Stimulated activated CD4-positive, alpha-beta T cell treated with anti-CD3 and anti-CD28 coated beads, Interleukin-1b, Interleukin-23, amount 100 ng/mL, for 1 hour (primary cell): Measurements from ENCODE around the gene PUS7L.
"Not testable (repeated sequence)": the region's sequence is repeated elsewhere in the genome, so short reads cannot be mapped to it uniquely, and the experiment has no call there.

Experiments used
- DNase-seq, 2 donors: peaks; one replicate each; pipeline ENCODE4 v3.0.0-alpha.2; 2020; ENCODE audit warnings: low read depth in 2 of 2

Gene PUS7L

DNA sequence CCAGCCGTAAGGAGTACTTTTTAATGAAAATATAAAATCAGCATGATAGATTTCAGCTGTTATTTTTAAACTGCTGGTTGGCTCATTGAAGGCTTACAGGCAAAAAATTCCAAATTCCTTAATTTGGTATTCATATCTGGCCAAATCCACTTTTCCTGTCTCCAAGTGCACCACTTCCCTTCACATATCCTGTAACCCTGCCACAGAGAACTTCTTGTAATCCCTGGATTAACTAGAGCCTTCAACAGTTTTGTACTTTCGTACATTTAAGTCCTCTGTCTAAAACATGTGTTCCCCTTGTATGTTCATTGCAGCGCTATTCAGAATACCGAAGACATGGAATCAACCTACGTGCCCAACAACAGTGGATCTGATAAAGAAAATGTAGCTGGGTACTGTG lies 9.6 kb downstream of the PUS7L start:
- no peak for DNase-seq

DNA sequence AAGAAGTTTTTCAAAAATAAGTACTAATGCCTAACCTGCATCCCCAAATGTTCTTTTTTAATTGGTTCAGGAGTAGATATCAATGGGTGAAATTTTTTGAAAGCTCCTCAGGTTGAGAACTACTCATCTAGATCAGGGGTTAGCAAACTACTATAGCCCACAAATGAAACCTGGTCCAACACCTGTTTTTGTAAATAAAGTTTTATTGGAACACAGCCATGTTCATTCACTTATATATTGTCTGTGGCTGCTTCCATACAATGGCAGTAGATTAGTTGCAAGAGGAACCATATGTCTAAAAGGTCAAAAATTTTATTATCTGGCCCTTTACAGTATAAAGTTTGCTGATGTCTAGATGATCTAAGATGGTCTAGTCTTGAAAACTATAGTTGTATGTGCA lies 13.8 kb downstream of the PUS7L start:
- DNase-seq = no peak

DNA sequence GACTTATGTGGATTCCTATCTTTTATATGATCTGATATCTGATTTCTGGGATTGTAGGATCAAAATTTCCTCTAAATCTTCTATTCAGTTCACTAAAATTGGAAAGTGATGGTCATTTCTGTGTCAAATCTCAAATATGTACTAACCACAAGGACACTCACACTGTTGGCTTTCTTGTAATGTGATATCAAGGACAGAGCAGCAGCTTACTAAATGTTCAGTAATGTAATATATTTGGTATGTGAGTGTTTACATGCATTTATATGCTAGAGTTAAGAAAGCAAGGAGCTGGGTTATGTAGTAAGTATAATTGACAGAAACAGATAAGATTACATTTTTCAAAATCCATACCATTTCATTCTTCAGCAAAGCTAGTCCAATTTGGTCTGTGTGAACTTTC lies 16.5 kb downstream of the PUS7L start:
- DNase-seq = no peak

DNA sequence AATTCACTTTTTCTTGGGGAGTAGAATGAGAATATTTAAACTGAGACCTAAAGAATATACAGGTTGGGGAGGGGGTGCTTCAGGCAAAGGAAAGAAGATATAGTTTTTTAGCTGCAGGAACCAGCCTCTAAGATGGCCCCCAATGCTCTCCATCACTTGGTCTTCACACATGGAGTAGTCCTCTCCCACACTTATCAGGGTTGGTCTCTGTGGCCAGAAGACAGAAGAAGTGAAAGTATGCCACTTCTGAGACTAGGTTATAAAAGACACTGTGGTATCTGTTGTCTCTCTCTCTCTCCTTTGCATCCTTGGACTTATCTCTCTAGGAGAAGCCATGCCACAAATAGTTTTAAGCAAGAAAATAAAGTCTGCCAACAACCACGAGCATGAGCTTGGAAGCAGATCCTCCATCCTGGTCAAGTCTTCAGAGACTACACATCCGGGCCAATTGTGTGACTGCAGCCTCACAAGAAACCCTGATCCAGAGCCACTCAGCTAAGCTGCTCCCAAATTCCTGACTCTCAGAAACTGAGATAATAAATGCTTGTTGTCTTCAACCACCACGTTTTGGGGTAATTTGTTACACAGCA lies 18.0 kb downstream of the PUS7L start:
- DNase-seq = no peak

DNA sequence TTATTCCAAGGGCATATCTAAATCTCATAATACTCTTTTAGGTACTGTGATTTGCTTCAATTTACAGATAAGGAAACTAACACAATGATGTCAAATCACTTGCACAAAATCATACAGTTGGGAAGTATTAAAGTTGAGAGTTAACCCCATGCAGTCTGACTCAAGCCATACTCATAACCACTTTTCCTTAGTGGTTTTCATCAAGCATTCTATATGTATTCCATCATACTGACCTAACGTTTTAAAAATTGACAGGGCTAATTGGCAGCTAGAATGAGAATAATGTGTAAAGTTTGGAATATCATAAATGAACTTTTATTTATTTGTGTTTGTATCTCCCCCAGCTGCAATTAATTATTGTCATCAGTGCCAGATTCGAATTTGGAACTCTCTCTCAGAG lies 20.9 kb downstream of the PUS7L start:
- DNase-seq = no peak

DNA sequence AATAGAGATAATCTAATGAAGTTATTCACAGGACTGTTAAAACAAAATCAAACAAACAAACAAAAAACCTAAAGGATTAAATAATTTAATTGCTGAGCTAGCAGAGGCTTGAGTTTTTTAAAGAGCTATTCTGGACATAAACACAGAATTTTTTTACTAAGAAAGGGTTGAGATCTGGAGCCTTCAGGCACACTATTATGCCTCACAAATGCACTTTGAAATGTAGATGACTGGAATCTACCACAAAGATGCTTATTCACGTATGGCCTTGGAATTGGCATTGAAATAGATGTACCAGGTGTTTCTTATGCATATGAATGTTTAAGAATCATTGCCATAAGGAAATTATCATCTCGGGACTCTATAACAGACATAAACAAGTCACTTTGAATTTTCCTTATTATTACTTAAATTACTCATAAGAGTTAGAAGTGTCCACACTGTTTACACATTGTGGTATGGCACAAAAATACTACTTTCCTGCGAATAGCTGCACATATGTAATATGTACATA lies 21.6 kb downstream of the PUS7L start:
- no peak for DNase-seq

DNA sequence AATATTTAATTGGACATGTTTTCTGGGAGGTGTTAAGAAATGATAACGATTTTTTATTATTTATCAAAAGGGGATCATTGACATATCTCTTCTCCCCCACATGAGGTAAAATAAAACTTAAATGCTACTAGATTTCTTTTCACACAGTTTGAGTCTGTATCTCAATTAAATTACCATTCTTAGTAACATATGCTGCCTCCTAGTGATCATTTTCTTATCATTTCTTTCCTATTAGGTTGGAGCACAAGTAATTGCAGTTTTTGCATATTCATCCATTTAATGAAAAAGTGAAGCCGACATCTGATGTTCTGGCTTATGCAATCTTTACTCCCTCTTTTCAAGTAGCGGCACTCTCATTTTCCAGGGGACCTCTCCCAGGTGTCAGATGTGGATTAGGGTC lies 24.9 kb downstream of the PUS7L start:
- no peak for DNase-seq

DNA sequence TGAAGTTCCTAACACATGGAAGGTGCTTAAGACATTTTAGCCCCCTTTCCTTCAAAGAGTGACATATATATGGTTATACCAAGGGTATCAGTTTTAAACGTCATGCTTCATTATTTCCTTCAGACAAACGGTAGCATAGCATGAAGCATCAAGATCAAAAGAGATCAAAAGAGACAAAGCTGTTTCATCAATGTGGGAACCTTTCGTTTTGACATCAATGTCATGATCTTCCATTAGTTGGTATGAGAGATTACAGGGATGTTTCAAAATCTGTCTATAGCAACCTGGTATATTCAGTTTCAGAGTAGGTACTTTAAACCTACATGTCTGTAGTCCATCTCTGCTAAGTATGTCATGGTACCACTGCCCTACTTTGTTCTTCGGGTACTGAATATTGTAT lies 28.3 kb downstream of the PUS7L start:
- no peak for DNase-seq

GRCh38 chr12:43728698-43729097 lies 29.9 kb downstream of the PUS7L start:
- DNase-seq = no peak

- no peak for DNase-seq
Observed at GRCh38 chr12:43728117-43728516, 30.5 kb downstream of the PUS7L start.

DNA sequence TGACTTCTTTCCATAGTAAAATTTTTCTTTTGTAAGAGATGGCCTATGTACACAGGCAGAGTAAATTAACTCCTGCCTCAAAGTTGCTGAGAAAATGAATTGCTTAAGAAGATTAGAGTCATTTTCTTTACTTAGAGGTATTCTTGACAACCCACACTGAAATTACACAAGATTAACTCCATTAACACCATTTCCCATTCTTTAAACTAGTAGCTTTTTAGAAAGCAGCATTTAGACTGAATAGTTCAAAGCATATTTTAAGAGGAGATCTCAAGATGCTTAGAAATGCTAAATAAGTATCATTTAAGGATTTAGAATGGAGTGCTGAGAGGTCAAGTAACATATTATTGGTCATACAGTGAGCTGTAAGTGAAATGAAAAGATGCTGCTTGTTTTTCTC lies 35.5 kb downstream of the PUS7L start:
- no peak for DNase-seq

GRCh38 chr12:43722621-43723020 lies 36.0 kb downstream of the PUS7L start:
- DNase-seq = no peak

- no peak for DNase-seq
Observed at GRCh38 chr12:43711348-43711747, 47.2 kb downstream of the PUS7L start.

DNA sequence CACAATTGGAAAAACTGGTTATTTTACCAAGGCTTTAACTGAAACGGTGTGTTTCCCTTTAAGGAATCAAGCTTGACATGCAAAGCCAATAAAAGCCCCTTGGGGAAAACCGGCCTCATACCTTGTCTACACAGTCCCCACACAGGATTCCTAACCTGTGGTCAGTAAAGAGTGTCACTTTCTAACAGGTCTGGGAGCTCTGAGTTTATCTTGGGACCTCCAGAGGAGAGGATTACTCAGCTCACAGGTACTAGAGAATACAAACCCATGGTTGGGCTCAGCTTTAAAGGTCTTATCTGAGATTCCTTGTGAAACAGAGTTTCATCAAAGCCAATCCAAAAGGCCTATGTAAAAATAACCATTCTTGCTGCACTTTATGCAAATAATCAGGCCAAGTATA lies 54.8 kb downstream of the PUS7L start:
- not testable (repeated sequence) for DNase-seq

- DNase-seq = not testable (repeated sequence)
Observed at GRCh38 chr12:43701194-43701593, 57.4 kb downstream of the PUS7L start.

DNA sequence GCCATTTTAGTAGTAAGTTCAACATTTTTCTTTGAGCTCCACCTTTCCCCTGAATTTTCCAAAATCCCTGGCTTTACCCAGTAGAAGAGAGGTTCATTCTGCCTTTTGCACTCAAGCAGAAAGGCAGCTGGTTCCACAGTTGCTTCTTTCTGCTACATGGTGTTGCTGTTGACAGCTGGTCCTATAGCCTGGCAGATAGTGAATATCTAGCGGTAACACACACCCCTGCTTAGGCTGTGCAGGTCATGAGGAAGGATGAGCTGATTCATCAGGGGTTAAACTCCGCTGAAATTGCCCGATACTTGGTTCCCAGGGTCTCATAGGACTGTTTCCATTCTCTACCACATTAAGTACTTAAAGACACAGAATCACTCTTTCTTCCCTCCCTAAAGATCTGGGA lies 62.4 kb downstream of the PUS7L start:
- no peak for DNase-seq

GRCh38 chr12:43694879-43695278 lies 63.7 kb downstream of the PUS7L start:
- no peak for DNase-seq

- DNase-seq = no peak
Observed at GRCh38 chr12:43692064-43692463, 66.5 kb downstream of the PUS7L start.

GRCh38 chr12:43685491-43685890 lies 73.1 kb downstream of the PUS7L start:
- DNase-seq = not testable (repeated sequence)

DNA sequence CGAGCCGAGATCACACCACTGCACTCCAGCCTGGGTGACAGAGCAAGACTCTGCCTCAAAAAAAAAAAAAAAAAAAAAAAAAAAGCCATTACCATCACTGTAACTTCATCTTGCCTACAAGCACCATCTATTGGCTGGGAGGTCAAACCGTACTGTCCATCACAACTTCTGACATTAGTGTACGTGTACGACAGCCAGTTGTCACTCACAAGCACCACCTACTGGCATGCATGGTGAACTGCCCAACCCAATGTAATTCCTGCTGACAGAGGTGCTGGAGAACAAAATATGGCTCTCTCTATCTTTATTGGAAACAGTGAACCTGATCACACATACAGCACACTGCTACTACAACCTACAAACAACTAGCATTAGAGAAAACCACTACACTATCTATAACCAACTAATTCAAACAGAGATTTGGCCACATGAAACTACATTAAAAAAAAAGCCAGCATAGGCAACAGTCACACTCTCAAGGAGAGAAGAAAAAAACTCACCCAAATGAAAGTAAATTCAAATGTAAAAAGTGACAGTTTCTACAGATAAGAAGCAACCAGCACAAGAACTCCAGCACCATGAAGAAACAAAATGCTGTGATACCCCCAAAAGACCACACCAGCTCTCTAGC lies 82.3 kb downstream of the PUS7L start:
- DNase-seq = no peak

GRCh38 chr12:43675048-43675904 lies 83.3 kb downstream of the PUS7L start:
- DNase-seq = no peak

- no peak for DNase-seq
Observed at GRCh38 chr12:43669373-43669772, 89.2 kb downstream of the PUS7L start.
